ENCODE results near the gene DUOXA1. TPM values are rescaled to one million over a fixed set of nuclear protein-coding genes. Genes with fewer than 3 reads are reported as not detected.
A peak's percentile ranks its signal among the peaks of the same experiment; 100 is the strongest.

DUOXA1 gene
- total and polyA plus RNA-seq, 2 of the 4 experiments (the other 2 are of a cell fraction): 0.02 TPM; not detected in 1

GRCh38 chr15:45143946-45144345 lies 14.3 kb upstream of the DUOXA1 start:
- POLR2A ChIA-PET (ENCODE audit: unreplicated experiment): no interaction called here
- dilution Hi-C loops (cut with HindIII; ENCODE audit: low sequenced_read_pairs, unreplicated experiment): no loop called here
- intact Hi-C loops (cut with micrococcal nuclease): no loop called here

More at GRCh38 chr15:45143946-45144345, 14.3 kb upstream of the DUOXA1 start:
- DNase-seq (no peak), ATAC-seq (ENCODE audit: low read depth) (no peak)
- Histone ChIP-seq H3K27me3 (ENCODE audit: control insufficient read depth, insufficient read depth, low read length) (peaks cover 29% of the 10 kb centered on the region; the same call in 1 of the 2 replicates), H3K14ac (replicated peaks; ENCODE audit: low read depth, low read length) (no peak overlapping the region), H3K4me2 (ENCODE audit: low read depth, low read length) (no peak overlapping the region), H3K4me1 (ENCODE audit: control insufficient read depth, insufficient read depth, low read length) (no peaks in the 10 kb centered on the region; the same call in 1 of the 2 replicates), H3K79me1 (ENCODE audit: low read depth in 1 of 2, low read length in 2 of 2) (no peaks in the 10 kb centered on the region), H2BK5ac (ENCODE audit: low read depth, low read length, poor library complexity, severe bottlenecking) (no peak overlapping the region), H2BK15ac (ENCODE audit: low read depth, low read length) (no peak overlapping the region), H3K18ac (ENCODE audit: low read depth, low read length) (no peak overlapping the region), H3K36me3 (ENCODE audit: control insufficient read depth, insufficient read depth, low read length) (no peaks in the 10 kb centered on the region), H3K9ac (ENCODE audit: low read depth, low read length) (no peak overlapping the region), H4K20me1 (ENCODE audit: insufficient read depth, low read length) (no peaks in the 10 kb centered on the region), H3K56ac (ENCODE audit: extremely low read depth, insufficient read depth, low read length) (no peak overlapping the region), H4K5ac (ENCODE audit: low read depth, low read length) (no peak overlapping the region), H3K9me3 (ENCODE audit: control insufficient read depth, insufficient read depth, low read length) (no peaks in the 10 kb centered on the region), H3K23ac (ENCODE audit: low read depth, low read length) (no peak overlapping the region), H2AK5ac (ENCODE audit: low read depth, low read length) (no peak overlapping the region), H3K4ac (ENCODE audit: low read depth, low read length) (no peak overlapping the region), H3K4me3 (ENCODE audit: insufficient read depth, low read depth, low read length) (no peak overlapping the region), H2AFZ (replicated peaks; ENCODE audit: low read length, poor library complexity) (peak overlapping the region; percentile 8), H4K91ac (ENCODE audit: insufficient read depth, low read depth, low read length) (no peak overlapping the region), H4K8ac (ENCODE audit: low read depth in 2 of 2, low read length in 2 of 2) (no peak overlapping the region), H3K9me1 (ENCODE audit: insufficient read depth, low read length) (no peaks in the 10 kb centered on the region), H2BK20ac (ENCODE audit: low read depth, low read length) (no peak overlapping the region), H3K27ac (ENCODE audit: insufficient read depth, low read length) (no peak overlapping the region), H2BK120ac (ENCODE audit: low read depth, low read length) (no peak overlapping the region), H2AK9ac (replicated peaks; ENCODE audit: low read depth, low read length, poor library complexity) (no peak overlapping the region)
- no TSS peak for BruUV-seq (replicated peaks)
- TF ChIP-seq MAZ (IDR thresholded peaks at IDR 0.05; ENCODE audit: borderline replicate concordance, low read depth, low read length) (no peak), CHD1 (IDR thresholded peaks at IDR 0.05; ENCODE audit: low read depth, low read length) (no peak), MAFK (IDR thresholded peaks at IDR 0.05; ENCODE audit: low read depth, low read length) (no peak), RCOR1 (IDR thresholded peaks at IDR 0.05; ENCODE audit: insufficient replicate concordance, low read length) (no peak), POLR2A (IDR thresholded peaks at IDR 0.05; ENCODE audit: low read depth, low read length) (no peak), FOS (IDR thresholded peaks at IDR 0.05; ENCODE audit: low read depth, low read length) (no peak), CEBPB (IDR thresholded peaks at IDR 0.05; ENCODE audit: low read depth, low read length) (no peak), CTCF (conservative IDR thresholded peaks at IDR 0.05; ENCODE audit: low read depth, low read length) (no peak), RFX5 (IDR thresholded peaks at IDR 0.05; ENCODE audit: low read depth, low read length) (no peak), RAD21 (IDR thresholded peaks at IDR 0.05; ENCODE audit: low read length) (no peak), ELK1 (IDR thresholded peaks at IDR 0.05; ENCODE audit: borderline replicate concordance, low read depth, low read length) (no peak), SMC3 (IDR thresholded peaks at IDR 0.05; ENCODE audit: low read depth, low read length) (no peak), NFE2L2 (IDR thresholded peaks at IDR 0.05; ENCODE audit: low read depth, low read length) (no peak)
- CTCF ChIA-PET: no interaction called here
- in situ Hi-C loops (cut with MboI; ENCODE audit: low sequenced_read_pairs): no loop called here
- 70% methylated on average over 7 of the region's 11 CpGs; no CpG with 5 or more reads in 1 of the 2 experiments for WGBS, 2 experiments (ENCODE audit: extremely low coverage in 2 of 2, insufficient read length in 1 of 2)

Measured in IMR-90 (cell line).